SW480 (cell line): ENCODE data around the gene SYT5.
"Not testable (repeated sequence)": the region's sequence is repeated elsewhere in the genome, so short reads cannot be mapped to it uniquely, and the experiment has no call there.

Source experiments
- DNase-seq: peaks from one replicate; pipeline ENCODE4 v3.0.0-alpha.2; 2016; ENCODE audit warnings: low spot score

Gene SYT5

GRCh38 chr19:55169136-55169535 is 11.0 kb downstream of the SYT5 start:
- no peak for DNase-seq

GRCh38 chr19:55166530-55167268 is 13.4 kb downstream of the SYT5 start, which contains the start of gene DNAAF3:
Gene DNAAF3 (minus strand): TSS chr19:55166613. CDS start chr19:55166413, 200 bp downstream.
- DNase-seq: peak; percentile 100

- peak; percentile 98 for DNase-seq
Measured at GRCh38 chr19:55165952-55166529, 14.0 kb downstream of the SYT5 start.

DNA sequence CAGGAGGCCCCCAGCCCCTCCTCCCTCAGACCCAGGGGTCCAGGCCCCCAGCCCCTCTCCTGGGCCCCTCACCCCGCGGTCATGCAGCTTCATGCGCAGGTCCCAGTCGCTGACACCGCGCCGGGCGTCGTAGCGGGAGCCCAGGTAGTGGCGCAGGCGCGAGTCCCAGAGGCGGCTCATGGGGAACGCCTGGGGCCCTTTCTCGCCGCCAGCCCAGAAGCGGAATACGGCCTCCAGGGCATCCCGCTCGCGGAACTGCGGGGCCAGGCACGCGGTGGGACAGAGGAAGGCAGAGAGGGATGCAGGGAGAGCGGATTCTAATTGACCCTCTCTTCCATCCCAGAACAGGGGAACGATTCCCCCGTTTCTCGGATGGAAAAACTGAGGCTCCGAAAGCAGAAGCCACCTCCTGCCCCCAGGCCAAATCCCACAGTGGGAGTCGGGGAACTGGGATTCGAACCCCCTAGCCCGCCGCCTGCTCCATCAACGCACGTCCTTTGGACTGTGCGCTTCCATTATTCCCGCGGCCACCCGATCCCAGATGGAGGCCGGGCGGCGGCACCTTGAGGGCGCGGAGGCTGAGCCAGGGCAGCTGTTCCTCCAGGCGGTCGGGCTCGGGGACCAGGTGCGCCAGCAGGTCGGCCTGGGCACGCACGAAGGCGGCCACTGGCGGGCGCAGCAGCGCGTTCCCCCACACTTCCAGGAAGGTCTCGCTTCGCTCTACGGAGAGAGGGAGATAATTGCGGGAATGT is 18.3 kb downstream of the SYT5 start:
- DNase-seq: no peak

DNA sequence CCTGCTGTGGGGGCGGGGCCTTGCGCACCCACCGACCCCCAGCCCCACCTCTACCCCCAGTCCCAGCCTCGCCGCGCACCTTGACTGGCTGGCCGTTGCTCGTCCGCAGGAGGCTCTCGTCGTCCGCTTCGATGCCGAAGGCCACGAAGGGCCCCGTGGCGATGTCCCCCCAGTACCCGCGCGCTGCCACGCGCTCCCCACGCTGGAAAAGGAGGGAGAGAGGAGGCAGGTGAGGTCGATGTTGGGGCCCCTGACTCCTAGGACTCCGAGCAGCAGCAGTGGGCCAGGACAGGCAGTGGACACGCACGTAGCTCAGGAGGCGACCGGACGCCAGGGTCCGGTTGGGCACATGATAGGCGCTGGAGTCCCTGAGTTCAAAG is 19.1 kb downstream of the SYT5 start:
- DNase-seq: no peak

DNA sequence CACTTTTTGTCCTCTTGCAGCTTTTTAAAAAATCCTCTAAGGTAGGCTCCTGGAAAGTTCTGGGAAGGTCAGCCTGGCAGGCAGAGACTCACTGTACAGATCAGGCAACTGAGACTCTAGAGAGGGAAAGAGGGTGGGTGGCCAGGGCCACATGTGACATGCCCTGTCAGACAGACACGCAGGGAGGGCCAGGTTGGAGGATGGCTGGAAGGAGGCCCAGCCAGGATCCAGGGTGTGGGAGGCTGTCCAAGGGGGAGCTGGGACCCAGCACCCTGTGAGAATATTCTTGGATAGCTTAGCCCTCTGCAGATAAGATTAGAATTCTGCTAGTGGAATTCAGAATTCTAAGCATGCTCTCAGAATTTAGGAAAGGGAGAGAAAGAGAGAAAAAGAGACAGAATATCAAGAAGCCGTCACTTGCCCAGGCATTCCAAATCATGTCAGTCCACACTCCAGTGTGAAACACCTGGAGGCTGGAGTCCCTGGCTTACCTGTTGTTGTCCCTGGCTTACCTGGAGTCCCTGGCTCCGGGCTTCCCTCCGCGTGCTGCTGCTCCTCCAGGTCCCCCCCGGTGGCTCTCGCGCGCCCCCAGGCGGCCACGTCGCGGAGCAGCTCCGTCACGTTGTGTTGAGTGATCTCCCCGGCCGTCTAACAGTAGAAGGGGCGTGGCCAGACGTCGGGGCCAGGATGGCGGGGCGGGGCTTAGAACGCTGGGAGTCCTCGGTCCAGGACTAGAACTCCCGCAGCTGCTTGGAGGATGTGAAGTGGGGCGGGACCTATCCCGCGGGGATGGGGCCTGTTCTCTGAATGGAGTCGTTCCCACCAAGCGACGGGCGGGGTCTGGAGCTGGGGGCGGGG is 19.7 kb downstream of the SYT5 start:
- peak; percentile 95 for DNase-seq

- no peak for DNase-seq
Measured at GRCh38 chr19:55158848-55159749, 21.0 kb downstream of the SYT5 start.

DNA sequence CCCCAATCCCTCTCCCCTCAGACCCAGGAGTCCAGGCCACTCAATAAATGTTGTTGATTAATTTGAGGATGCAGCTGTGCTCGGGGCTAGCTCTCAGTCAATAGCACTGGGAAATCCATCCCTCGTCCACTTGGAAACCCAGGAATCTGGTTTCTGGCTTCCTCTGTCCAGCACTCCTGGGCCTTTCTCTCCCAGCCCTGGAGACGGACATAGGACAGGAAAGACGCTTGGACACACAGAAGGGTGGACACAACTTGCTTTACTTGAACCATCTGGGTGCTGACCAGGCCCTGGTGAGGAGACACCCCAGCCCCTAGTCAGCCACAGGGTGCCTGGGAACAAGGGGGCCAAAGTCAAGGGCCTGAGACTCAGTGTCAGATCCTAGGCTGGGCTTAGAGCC is 21.7 kb downstream of the SYT5 start:
- no peak for DNase-seq

DNA sequence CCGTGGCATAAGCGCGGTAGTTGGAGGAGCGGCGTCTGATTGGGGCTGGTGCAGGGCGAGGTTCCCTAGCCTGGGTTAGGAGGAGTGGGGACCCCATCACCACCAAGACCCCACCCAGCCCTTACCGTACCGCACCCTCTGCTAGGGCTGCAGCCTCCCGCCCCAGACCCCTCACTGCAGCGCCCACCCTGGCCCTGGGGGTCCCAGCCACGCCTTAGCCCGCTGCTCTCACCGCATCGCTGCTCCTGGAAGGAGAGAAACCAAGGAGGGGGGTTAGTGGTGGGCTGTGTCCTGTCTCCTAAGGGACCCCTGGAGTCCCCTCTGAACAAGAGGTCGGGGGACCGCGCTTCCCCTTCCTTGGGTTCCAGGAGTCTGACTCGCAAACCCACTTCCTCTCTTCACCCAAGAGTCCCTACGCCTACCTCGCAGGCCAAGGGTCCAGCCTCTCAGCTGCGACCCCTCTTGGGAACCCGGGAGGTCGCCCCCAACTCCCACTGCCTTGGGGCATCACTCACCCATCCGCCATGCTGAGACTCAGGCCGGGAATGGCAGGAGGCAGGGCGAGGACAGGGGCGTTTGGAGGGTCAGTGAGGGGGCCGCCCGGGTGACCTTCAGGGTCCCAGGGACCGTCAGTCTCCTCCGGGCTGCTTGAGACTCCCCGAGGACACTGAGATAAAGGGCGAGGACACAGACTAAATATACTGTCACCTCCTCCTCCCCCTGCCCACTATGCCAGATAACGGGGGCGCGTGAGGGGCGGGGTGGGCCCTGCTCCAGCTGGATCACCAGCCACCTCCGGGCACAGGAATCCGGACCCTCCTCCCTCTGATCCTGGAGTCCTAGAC is 22.8 kb downstream of the SYT5 start, which contains the start of gene TNNI3:
TNNI3 (minus strand) TSS at position 669 of the 845 bp plus-strand sequence; CDS start at position 526, 143 bp downstream.
- no peak for DNase-seq

- peak; percentile 97 for DNase-seq
Measured at GRCh38 chr19:55156202-55157063, 23.7 kb downstream of the SYT5 start.

DNA sequence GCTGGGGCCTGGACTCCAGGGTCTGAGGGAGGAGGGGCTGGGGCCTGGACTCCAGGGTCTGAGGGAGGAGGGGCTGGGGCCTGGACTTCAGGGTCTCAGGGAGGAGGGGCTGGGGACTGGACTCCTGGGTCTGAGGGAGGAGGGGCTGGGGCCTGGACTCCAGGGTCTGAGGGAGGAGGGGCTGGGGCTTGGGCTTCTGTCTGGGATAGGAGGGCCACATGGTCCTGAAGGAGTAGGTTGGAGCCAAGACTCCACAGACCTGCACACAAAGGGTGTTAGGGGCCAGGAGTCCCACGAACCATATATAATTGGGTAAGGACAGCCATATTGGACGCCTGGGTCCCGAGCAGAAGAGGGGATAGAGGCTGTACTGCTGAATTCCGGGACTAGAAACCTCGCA is 24.3 kb downstream of the SYT5 start:
- DNase-seq: not testable (repeated sequence)

- DNase-seq: no peak
Measured at GRCh38 chr19:55153652-55154264, 26.3 kb downstream of the SYT5 start.

- DNase-seq: no peak
Measured at GRCh38 chr19:55152017-55152416, 28.1 kb downstream of the SYT5 start.

DNA sequence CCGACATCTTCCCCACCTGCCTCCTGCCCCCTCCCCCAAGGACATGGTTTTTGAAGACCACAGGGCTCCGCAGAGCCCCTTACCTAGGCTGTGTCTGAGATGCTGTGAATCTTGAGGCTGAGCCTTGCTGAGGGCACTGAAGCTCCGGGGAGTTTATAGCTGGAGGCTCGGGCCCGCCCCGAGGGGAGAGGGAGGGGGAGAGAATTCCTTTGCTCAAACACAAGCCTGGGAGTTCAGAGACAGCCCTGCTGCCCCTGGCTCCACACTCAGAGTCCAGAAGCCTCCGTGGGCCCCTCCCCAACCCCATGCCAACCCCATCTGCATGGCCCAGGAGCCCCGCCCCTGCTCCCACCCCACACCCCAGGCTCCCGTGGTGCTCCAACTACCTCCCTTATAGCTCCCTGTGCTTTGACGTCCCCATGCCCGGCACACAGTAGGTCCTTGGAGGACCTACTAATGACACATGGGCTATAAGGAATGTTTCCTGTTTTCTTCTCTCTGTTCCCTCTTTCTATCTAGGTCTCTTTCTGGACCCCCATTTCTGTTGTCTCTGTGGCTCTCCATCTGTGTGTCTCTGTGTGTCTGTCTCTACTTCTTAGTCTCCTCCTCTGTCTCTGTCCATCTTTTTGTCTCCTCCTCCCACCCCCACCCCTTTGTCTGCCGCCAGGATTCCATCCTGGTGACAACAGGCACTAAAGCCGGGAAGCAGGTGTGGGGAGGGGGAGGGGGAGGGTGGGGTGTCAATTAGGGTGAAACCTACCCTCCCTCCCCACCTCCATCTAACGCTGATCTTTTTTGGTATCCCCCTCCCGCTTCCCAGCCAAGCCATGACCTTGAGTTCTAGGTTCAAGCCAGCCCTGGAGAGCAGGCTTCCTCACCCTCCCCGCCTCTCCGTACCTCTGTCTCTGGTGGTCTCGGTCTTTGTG is 30.7 kb downstream of the SYT5 start, which contains the start of gene TNNT1:
TNNT1 (minus strand) TSS at position 129 of the 926 bp plus-strand sequence. CDS start 2,049 bp downstream, outside the sequence.
- DNase-seq: no peak

DNA sequence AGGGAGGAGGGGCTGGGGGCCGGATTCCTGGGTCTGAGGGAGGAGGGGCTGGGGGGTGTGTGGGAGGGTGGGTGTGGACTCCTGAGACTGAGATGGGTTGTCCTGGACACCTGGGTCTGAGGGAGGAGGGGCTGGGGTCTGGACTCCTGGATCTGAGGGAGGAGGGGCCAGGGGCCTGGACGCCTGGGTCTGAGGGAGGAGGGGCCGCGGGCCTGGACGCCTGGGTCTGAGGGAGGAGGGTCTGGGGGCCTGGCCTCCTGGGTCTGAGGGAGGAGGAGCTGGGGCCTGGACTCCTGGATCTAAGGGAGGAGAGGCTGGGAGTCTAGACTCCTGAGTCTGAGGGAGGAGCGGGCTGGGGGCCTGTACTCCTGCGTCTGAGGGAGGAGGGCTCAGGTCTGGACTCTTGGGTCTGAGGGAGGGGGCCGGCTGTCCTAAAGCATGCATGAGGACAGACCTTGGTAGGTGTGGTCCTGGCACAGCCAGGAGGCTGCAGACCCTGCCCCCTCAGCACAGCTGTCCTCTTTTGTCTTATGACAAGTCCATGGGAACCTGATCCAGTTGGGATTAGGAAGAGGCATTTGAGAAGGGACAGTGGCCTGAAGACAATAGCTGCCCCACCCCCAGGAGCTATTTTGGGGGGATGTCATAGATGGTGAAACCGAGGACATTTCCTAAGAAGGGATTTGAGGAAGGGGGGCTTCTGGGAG is 32.4 kb downstream of the SYT5 start:
- DNase-seq: no peak

GRCh38 chr19:55146705-55147273 is 33.3 kb downstream of the SYT5 start:
- DNase-seq: peak; percentile 88
